GM19324 (cell line): Measurements from ENCODE around the gene HSF2BP.
"Not testable (repeated sequence)": the region's sequence is repeated elsewhere in the genome, so short reads cannot be mapped to it uniquely, and the experiment has no call there.

Experiments used
- ATAC-seq: cut with Tn5 transposase; IDR thresholded peaks from one replicate; pipeline ENCODE4 v1.9.1; 2021; ENCODE audit warnings: mild to moderate bottlenecking, moderate library complexity; ENCODE audit not compliant: unreplicated experiment, low FRiP score

HSF2BP gene

GRCh38 chr21:43688906-43689305 lies 29.6 kb upstream of the HSF2BP start:
- ATAC-seq, result no peak

GRCh38 chr21:43687566-43688399 lies 28.5 kb upstream of the HSF2BP start:
- no peak for ATAC-seq

- no peak for ATAC-seq
These were observed 27.7 kb upstream of the HSF2BP start for GRCh38 chr21:43686811-43687565.

GRCh38 chr21:43684424-43684823 lies 25.1 kb upstream of the HSF2BP start:
- no peak for ATAC-seq

GRCh38 chr21:43681650-43682049 lies 22.4 kb upstream of the HSF2BP start:
- ATAC-seq, result no peak

GRCh38 chr21:43680421-43680820 lies 21.1 kb upstream of the HSF2BP start:
- ATAC-seq, result not testable (repeated sequence)

GRCh38 chr21:43679951-43680350 lies 20.7 kb upstream of the HSF2BP start:
- ATAC-seq, result no peak

GRCh38 chr21:43676391-43676790 lies 17.1 kb upstream of the HSF2BP start:
- ATAC-seq, result no peak

- ATAC-seq, result no peak
These were observed 16.6 kb upstream of the HSF2BP start for GRCh38 chr21:43675871-43676270.

- ATAC-seq, result no peak
These were observed 10.7 kb upstream of the HSF2BP start for GRCh38 chr21:43669828-43670605.

GRCh38 chr21:43667191-43667904 lies 8.1 kb upstream of the HSF2BP start:
- no peak for ATAC-seq

- no peak for ATAC-seq
These were observed 6.6 kb upstream of the HSF2BP start for GRCh38 chr21:43665879-43666278.

- no peak for ATAC-seq
These were observed 5.1 kb upstream of the HSF2BP start for GRCh38 chr21:43664358-43664757.

- ATAC-seq, result no peak
These were observed 3.7 kb upstream of the HSF2BP start for GRCh38 chr21:43663033-43663432.

- no peak for ATAC-seq
These were observed 3.0 kb upstream of the HSF2BP start for GRCh38 chr21:43662286-43662685.

- ATAC-seq, result no peak
These were observed 536 bp downstream of the HSF2BP start for GRCh38 chr21:43658769-43659135.

- ATAC-seq, result no peak
These were observed 1.1 kb downstream of the HSF2BP start for GRCh38 chr21:43658088-43658741.

- no peak for ATAC-seq
These were observed 1.8 kb downstream of the HSF2BP start for GRCh38 chr21:43657355-43658087.

- ATAC-seq, result no peak
These were observed 4.3 kb downstream of the HSF2BP start for GRCh38 chr21:43654806-43655489.
